ENCODE measurements around the gene GPR62.

DNA sequence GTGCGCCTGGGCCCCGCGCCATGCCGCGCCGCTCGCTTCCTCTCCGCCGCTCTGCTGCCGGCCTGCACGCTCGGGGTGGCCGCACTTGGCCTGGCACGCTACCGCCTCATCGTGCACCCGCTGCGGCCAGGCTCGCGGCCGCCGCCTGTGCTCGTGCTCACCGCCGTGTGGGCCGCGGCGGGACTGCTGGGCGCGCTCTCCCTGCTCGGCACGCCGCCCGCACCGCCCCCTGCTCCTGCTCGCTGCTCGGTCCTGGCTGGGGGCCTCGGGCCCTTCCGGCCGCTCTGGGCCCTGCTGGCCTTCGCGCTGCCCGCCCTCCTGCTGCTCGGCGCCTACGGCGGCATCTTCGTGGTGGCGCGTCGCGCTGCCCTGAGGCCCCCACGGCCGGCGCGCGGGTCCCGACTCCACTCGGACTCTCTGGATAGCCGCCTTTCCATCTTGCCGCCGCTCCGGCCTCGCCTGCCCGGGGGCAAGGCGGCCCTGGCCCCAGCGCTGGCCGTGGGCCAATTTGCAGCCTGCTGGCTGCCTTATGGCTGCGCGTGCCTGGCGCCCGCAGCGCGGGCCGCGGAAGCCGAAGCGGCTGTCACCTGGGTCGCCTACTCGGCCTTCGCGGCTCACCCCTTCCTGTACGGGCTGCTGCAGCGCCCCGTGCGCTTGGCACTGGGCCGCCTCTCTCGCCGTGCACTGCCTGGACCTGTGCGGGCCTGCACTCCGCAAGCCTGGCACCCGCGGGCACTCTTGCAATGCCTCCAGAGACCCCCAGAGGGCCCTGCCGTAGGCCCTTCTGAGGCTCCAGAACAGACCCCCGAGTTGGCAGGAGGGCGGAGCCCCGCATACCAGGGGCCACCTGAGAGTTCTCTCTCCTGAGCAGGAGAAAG, 951 bp downstream of the GPR62 start:
- TF ChIP-seq, protein P1, sequence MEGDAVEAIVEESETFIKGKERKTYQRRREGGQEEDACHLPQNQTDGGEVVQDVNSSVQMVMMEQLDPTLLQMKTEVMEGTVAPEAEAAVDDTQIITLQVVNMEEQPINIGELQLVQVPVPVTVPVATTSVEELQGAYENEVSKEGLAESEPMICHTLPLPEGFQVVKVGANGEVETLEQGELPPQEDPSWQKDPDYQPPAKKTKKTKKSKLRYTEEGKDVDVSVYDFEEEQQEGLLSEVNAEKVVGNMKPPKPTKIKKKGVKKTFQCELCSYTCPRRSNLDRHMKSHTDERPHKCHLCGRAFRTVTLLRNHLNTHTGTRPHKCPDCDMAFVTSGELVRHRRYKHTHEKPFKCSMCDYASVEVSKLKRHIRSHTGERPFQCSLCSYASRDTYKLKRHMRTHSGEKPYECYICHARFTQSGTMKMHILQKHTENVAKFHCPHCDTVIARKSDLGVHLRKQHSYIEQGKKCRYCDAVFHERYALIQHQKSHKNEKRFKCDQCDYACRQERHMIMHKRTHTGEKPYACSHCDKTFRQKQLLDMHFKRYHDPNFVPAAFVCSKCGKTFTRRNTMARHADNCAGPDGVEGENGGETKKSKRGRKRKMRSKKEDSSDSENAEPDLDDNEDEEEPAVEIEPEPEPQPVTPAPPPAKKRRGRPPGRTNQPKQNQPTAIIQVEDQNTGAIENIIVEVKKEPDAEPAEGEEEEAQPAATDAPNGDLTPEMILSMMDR (IDR thresholded peaks at IDR 0.05) = peak in 5 of 6 experiments; percentile 14 to 45 (median 18)
- no peak for TF ChIP-seq POLR2A (IDR thresholded peaks at IDR 0.05)
